ENCODE data around the gene UNC119B. TPM values are rescaled to one million over a fixed set of nuclear protein-coding genes. Genes with fewer than 3 reads are reported as not detected.
"Not testable (repeated sequence)": the region's sequence is repeated elsewhere in the genome, so short reads cannot be mapped to it uniquely, and the experiment has no call there.

UNC119B gene
- total RNA-seq, 1 donor from 2014 or later, result 26.8 TPM

GRCh38 chr12:120724720-120725119 lies 14.5 kb downstream of the UNC119B start:
- Histone ChIP-seq H3K27me3 (no peaks in the 10 kb centered on the region), H3K9me3 (no peaks in the 10 kb centered on the region), H3K4me1 (peaks cover 0 to 8% of the 10 kb centered on the region in 2 donors), H3K36me3 (peaks cover 30 to 41% of the 10 kb centered on the region in 2 donors), H3K4me3 (peak overlapping the region in 1 of 2 donors; percentile 75), H3K27ac (no peak overlapping the region)
- intact Hi-C loops (cut with DNase I), result loop anchor here (1.0 to 10.0 kb wide), 4 partner anchors 38 to 250 kb away; partner anchors contain the start of genes HNF1A and POP5
- no peak for TF ChIP-seq CTCF (IDR thresholded peaks at IDR 0.05)
- DNase-seq (ENCODE audit: low spot score in 2 of 2), result no peak

- Histone ChIP-seq H3K27me3 (no peaks in the 10 kb centered on the region), H3K4me3 (peak overlapping the region; percentile 75 to 91), H3K27ac (peak overlapping the region; percentile 83 to 85), H3K9me3 (no peaks in the 10 kb centered on the region), H3K36me3 (peaks cover 28 to 37% of the 10 kb centered on the region in 2 donors), H3K4me1 (peaks cover 0 to 8% of the 10 kb centered on the region in 2 donors)
- no peak for DNase-seq (ENCODE audit: low spot score in 2 of 2)
- TF ChIP-seq CTCF (IDR thresholded peaks at IDR 0.05), result no peak
- intact Hi-C loops (cut with DNase I), result loop anchor here (1.0 to 10.0 kb wide), 4 partner anchors 39 to 250 kb away; partner anchors contain the start of genes HNF1A and POP5
These were observed 14.9 kb downstream of the UNC119B start for GRCh38 chr12:120725151-120725658.

- peak within 1 kb of the TSS; percentile 75 to 91 for H3K4me3 ChIP-seq
- peaks cover 23 to 37% of the 10 kb centered on the region in 2 donors for H3K36me3 ChIP-seq
These were observed 15.6 kb downstream of the UNC119B start, which contains the start of gene ACADS for GRCh38 chr12:120725659-120726509. Gene ACADS (plus strand): TSS chr12:120725826. CDS start chr12:120725886, 60 bp downstream.

GRCh38 chr12:120726510-120726793 lies 16.2 kb downstream of the UNC119B start:
- H3K9me3 ChIP-seq, result no peaks in the 10 kb centered on the region
- TF ChIP-seq CTCF (IDR thresholded peaks at IDR 0.05), result no peak
- H3K36me3 ChIP-seq, result peaks cover 17 to 34% of the 10 kb centered on the region in 2 donors
- H3K27ac ChIP-seq, result peak overlapping the region; percentile 83 to 85
- H3K4me3 ChIP-seq, result peak overlapping the region in 1 of 2 donors; percentile 75
- peaks cover 0 to 8% of the 10 kb centered on the region in 2 donors for H3K4me1 ChIP-seq
- intact Hi-C loops (cut with DNase I), result loop anchor here (5.0 to 10.0 kb wide), 2 partner anchors 144 to 248 kb away; partner anchors contain the start of genes HNF1A and POP5
- DNase-seq (ENCODE audit: low spot score in 2 of 2), result no peak
- H3K27me3 ChIP-seq, result no peaks in the 10 kb centered on the region

More at GRCh38 chr12:120725659-120726509, 15.6 kb downstream of the UNC119B start, which contains the start of gene ACADS:
- H3K27me3 ChIP-seq, result no peaks in the 10 kb centered on the region
- peaks cover 0 to 8% of the 10 kb centered on the region in 2 donors for H3K4me1 ChIP-seq
- peak; percentile 40 to 93 for DNase-seq (ENCODE audit: low spot score in 2 of 2)
- H3K27ac ChIP-seq, result peak within 1 kb of the TSS; percentile 83 to 85
- intact Hi-C loops (cut with DNase I), result loop anchor here (1.0 to 10.0 kb wide), 4 partner anchors 40 to 249 kb away; partner anchors contain the start of genes HNF1A and POP5
- H3K9me3 ChIP-seq, result no peaks in the 10 kb centered on the region
- no peak for TF ChIP-seq CTCF (IDR thresholded peaks at IDR 0.05)

GRCh38 chr12:120726961-120727360 lies 16.7 kb downstream of the UNC119B start:
- intact Hi-C loops (cut with DNase I), result loop anchor here (5.0 to 10.0 kb wide), 2 partner anchors 145 to 248 kb away; partner anchors contain the start of genes HNF1A and POP5
- Histone ChIP-seq H3K36me3 (peaks cover 14 to 30% of the 10 kb centered on the region in 2 donors), H3K27ac (peak overlapping the region in 1 of 2 donors; percentile 85), H3K27me3 (no peaks in the 10 kb centered on the region), H3K4me1 (peaks cover 0 to 8% of the 10 kb centered on the region in 2 donors), H3K4me3 (no peak overlapping the region), H3K9me3 (no peaks in the 10 kb centered on the region)
- no peak for TF ChIP-seq CTCF (IDR thresholded peaks at IDR 0.05)
- DNase-seq (ENCODE audit: low spot score in 2 of 2), result no peak

- H3K9me3 ChIP-seq; H3K4me3 ChIP-seq; H3K27me3 ChIP-seq; H3K27ac ChIP-seq; DNase-seq (ENCODE audit: low spot score in 2 of 2); H3K4me1 ChIP-seq; intact Hi-C loops (cut with DNase I): not testable (repeated sequence)
- H3K36me3 ChIP-seq, result peaks cover 7 to 14% of the 10 kb centered on the region in 2 donors
These were observed 21.9 kb downstream of the UNC119B start for GRCh38 chr12:120732198-120732597.

Data from ascending aorta (tissue), 2 donors.